Measurements from ENCODE around the gene RCAN2.

RCAN2 gene

DNA sequence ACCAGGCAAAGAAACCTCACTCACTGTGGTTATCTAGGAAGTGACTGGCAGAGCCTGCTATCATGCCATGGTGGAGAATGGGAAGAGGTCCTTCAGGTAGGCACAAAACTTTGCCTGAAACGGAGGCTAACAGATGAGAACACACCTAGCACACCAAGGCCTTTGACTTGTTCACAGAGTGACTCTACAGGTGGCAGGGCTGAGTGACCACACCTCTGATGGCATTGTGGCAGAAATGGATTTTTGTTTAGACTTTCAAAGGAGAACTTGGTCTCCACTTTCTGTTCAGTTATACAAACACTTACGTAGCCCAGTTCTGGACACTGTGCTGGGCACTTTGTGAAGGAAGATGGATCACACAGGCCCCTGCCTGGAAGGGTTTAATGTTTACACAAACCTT lies 204.2 kb downstream of the RCAN2 start:
- Histone ChIP-seq H3K4me3 (no peak overlapping the region), H3K27me3 (ENCODE audit: low read depth) (no peaks in the 10 kb centered on the region), H3K36me3 (replicated peaks) (no peaks in the 10 kb centered on the region), H3K4me1 (no peaks in the 10 kb centered on the region), H3K9me3 (no peaks in the 10 kb centered on the region)
- no peak for DNase-seq (ENCODE audit: low spot score in 2 of 2)
- in situ Hi-C loops (cut with MboI; ENCODE audit: low sequenced_read_pairs): no loop called here

DNA sequence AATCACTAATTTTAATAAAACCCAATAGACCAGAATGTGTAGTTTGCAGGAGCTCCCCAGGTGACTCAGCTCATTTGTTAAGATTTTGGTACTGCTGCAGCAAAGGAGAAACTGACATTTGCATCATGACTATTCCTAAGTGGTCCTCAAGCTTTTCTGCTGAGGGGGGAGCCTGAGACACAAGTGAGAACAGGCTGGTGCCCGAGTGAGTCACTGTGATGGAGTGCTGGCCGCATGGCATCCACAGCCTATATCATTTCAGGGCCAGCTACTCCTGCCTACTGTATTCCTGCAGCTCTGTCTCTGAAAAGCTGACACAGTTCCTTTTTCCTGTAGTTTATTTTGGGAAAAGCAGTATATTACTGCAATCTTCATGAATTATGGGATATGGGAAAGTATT lies 206.8 kb downstream of the RCAN2 start:
- no peaks in the 10 kb centered on the region for H3K4me1 ChIP-seq
- H3K36me3 ChIP-seq (replicated peaks): no peaks in the 10 kb centered on the region
- H3K9me3 ChIP-seq: no peaks in the 10 kb centered on the region
- no peak for DNase-seq (ENCODE audit: low spot score in 2 of 2)
- no peak overlapping the region for H3K4me3 ChIP-seq
- no peaks in the 10 kb centered on the region for H3K27me3 ChIP-seq (ENCODE audit: low read depth)
- in situ Hi-C loops (cut with MboI; ENCODE audit: low sequenced_read_pairs): no loop called here

DNA sequence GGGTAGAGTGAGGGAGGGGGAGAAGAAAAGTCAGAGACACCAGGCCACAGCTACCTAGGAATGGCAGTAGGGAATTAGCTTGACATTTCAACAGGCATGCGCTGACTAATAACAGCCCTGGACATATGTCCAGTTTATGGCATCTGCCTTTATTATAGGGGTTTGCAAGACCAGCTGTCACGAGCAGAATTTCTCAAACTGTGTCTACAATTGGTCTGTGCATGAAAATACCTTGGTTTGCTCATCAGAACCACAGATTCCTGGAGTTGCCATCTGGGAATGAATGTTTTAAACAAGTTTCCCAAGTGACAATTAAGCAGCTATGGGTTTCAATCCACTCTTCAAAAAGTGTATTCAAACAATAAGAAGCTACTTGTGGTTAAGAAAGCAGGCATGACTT lies 210.1 kb downstream of the RCAN2 start:
- Histone ChIP-seq H3K9me3 (no peaks in the 10 kb centered on the region), H3K36me3 (replicated peaks) (no peaks in the 10 kb centered on the region), H3K4me3 (no peak overlapping the region), H3K27me3 (ENCODE audit: low read depth) (no peaks in the 10 kb centered on the region), H3K4me1 (no peaks in the 10 kb centered on the region)
- in situ Hi-C loops (cut with MboI; ENCODE audit: low sequenced_read_pairs): no loop called here
- DNase-seq (ENCODE audit: low spot score in 2 of 2): no peak

DNA sequence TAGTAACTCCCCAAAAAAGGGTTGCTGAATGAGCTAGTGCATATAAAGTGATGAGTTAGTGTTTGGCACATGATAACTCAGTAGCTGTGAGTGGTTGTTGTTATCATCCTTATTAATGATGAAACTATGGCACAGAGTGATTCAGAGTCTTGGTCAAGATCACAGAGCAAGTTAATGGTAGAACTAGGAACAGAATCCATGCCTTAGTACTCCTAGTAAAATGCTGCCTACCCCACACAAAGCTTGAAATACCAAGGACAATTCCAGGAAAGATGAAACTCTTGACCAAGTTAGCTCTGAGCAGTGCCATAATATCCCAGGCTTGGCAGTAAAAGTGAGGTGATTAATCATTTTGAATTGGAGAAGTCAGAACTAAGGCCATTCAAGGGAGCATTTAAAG lies 211.4 kb downstream of the RCAN2 start:
- H3K27me3 ChIP-seq (ENCODE audit: low read depth): no peaks in the 10 kb centered on the region
- no peak overlapping the region for H3K4me3 ChIP-seq
- in situ Hi-C loops (cut with MboI; ENCODE audit: low sequenced_read_pairs): no loop called here
- H3K4me1 ChIP-seq: no peaks in the 10 kb centered on the region
- H3K36me3 ChIP-seq (replicated peaks): no peaks in the 10 kb centered on the region
- no peaks in the 10 kb centered on the region for H3K9me3 ChIP-seq
- DNase-seq (ENCODE audit: low spot score in 2 of 2): no peak

DNA sequence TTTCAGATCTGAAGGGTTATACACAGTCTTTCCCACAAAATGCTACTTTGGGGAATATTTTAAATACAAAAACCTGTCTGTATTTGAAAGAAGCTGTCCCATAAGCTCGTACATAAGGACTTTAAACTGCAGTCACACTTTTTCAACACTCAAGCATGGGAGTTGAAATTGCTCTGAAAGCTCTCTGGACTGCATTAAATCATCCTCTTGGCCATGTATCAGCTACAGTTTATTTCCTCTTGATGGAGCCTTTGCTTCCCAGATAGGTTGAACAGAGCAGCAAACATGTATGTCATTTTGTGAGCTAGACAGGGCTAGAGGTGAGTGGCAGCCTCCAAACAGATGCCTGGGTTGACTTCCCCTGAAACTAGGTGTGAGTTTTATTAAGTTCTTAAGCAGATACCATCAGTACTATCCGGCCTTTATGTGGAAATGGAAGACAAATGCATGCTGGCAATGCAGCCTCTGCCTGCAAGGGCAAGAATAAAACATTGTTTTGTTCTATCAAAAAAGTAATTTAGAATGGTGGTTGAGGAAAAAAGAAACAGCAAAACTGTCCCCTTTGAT lies 214.6 kb downstream of the RCAN2 start:
- Histone ChIP-seq H3K36me3 (replicated peaks) (no peaks in the 10 kb centered on the region), H3K27me3 (ENCODE audit: low read depth) (no peaks in the 10 kb centered on the region), H3K9me3 (no peaks in the 10 kb centered on the region), H3K4me1 (no peaks in the 10 kb centered on the region), H3K4me3 (no peak overlapping the region)
- no peak for DNase-seq (ENCODE audit: low spot score in 2 of 2)
- in situ Hi-C loops (cut with MboI; ENCODE audit: low sequenced_read_pairs): no loop called here

DNA sequence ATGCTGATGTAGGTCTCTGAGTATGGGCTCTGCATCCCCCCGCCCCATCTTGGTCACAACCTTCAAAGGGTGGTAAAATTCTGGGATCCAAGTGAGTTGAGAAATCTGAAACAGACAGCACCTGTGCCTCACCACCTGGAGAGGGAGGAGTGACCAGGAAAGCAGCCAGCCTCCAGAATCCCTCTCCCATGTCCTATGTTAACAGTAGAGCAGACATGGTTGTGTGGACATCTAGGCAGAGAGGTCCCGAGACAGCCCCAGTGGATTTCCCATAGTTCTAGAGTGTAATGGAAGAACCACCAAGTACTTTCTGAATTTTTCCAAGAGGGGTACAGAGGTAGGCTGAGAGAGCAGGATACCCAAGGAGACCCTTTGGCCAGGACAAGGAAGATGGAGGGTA lies 216.7 kb downstream of the RCAN2 start:
- H3K4me3 ChIP-seq: no peak overlapping the region
- no peak for DNase-seq (ENCODE audit: low spot score in 2 of 2)
- no peaks in the 10 kb centered on the region for H3K9me3 ChIP-seq
- no peaks in the 10 kb centered on the region for H3K27me3 ChIP-seq (ENCODE audit: low read depth)
- in situ Hi-C loops (cut with MboI; ENCODE audit: low sequenced_read_pairs): no loop called here
- no peaks in the 10 kb centered on the region for H3K36me3 ChIP-seq (replicated peaks)
- no peaks in the 10 kb centered on the region for H3K4me1 ChIP-seq

DNA sequence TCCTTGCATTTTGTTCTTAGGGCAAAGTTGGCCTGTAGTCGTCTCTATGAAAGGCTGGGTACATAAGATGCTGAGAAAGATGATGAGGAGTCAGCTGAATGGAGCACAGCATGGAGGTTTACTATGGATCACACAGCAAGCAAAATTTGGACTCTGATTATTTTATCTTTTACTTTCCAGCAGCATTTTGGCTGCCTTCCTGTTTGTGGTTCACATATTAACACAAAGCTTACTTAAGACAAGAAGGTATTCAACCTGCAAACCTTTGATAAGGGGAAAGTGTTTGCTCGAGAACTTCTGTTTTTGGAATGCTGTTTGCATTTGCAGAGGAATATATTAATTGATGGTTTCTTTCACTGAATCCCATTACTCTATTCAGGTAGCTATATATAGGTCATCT lies 217.3 kb downstream of the RCAN2 start:
- DNase-seq (ENCODE audit: low spot score in 2 of 2): no peak

DNA sequence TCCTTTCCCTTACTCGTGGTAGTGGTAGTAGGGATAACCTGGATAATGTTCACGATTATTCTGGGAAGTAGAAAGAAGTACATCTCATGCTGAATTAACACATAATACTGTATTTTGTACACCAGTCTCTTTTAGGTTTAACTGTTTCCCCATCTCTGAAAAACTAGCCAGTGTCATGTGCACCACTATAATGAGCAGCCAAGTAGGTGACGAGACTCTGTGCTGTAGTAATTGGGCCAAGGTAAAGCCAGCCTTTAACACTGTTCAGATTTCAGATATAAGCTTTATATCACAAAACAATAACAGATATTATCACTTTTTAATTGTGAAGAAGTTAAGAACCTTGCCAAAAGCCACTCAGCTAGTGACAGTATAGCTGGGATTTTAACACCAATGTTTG lies 219.5 kb downstream of the RCAN2 start:
- no peak overlapping the region for H3K4me3 ChIP-seq
- no peaks in the 10 kb centered on the region for H3K27me3 ChIP-seq (ENCODE audit: low read depth)
- H3K9me3 ChIP-seq: no peaks in the 10 kb centered on the region
- H3K4me1 ChIP-seq: no peaks in the 10 kb centered on the region
- in situ Hi-C loops (cut with MboI; ENCODE audit: low sequenced_read_pairs): no loop called here
- no peaks in the 10 kb centered on the region for H3K36me3 ChIP-seq (replicated peaks)
- no peak for DNase-seq (ENCODE audit: low spot score in 2 of 2)

More for the DNA sequence above, 217.3 kb downstream of the RCAN2 start:
- Histone ChIP-seq H3K9me3 (no peaks in the 10 kb centered on the region), H3K27me3 (ENCODE audit: low read depth) (no peaks in the 10 kb centered on the region), H3K4me3 (no peak overlapping the region), H3K4me1 (no peaks in the 10 kb centered on the region), H3K36me3 (replicated peaks) (no peaks in the 10 kb centered on the region)
- in situ Hi-C loops (cut with MboI; ENCODE audit: low sequenced_read_pairs): no loop called here

DNA sequence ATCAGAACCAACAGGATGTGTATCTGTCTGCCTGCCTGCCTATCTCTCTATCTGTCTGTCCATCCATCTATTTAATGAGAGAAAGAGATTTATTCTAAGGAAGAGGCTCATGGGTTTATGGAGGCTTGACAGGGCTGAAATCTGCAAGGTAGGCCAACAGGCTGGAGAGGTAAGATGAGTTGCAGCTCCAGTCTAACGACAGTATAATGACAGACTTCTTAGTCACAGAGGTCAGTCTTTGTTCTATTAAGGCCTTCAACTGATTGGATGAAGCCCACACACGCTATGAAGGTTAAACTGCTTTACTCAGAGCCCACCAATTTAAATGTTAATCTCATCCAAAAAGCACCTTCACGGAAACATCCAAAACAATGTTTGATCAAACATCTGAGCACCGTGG lies 220.1 kb downstream of the RCAN2 start:
- no peaks in the 10 kb centered on the region for H3K9me3 ChIP-seq
- DNase-seq (ENCODE audit: low spot score in 2 of 2): no peak
- no peaks in the 10 kb centered on the region for H3K36me3 ChIP-seq (replicated peaks)
- no peaks in the 10 kb centered on the region for H3K27me3 ChIP-seq (ENCODE audit: low read depth)
- in situ Hi-C loops (cut with MboI; ENCODE audit: low sequenced_read_pairs): no loop called here
- no peaks in the 10 kb centered on the region for H3K4me1 ChIP-seq
- no peak overlapping the region for H3K4me3 ChIP-seq

DNA sequence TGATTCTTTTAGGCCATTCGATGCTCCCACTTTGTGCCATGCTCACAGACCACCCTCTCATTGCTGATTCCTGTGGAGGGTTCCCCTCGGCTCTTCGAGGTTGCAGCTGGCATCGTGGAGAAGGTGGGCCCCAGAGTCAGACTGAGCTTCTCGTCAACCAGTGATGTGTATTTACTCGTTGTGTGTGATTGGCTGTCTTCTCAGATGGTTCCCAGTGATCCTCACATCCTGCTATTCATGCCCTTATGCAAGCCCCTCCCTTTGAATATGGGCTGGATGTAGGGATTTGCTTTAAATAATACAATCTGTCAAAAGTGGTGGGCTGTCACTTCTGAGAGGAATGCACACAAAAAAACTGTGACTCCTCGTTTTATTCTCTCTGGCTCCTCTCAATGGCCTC lies 220.9 kb downstream of the RCAN2 start:
- DNase-seq (ENCODE audit: low spot score in 2 of 2): no peak
- in situ Hi-C loops (cut with MboI; ENCODE audit: low sequenced_read_pairs): no loop called here
- Histone ChIP-seq H3K27me3 (ENCODE audit: low read depth) (no peaks in the 10 kb centered on the region), H3K36me3 (replicated peaks) (no peaks in the 10 kb centered on the region), H3K4me3 (no peak overlapping the region), H3K9me3 (no peaks in the 10 kb centered on the region), H3K4me1 (no peaks in the 10 kb centered on the region)

DNA sequence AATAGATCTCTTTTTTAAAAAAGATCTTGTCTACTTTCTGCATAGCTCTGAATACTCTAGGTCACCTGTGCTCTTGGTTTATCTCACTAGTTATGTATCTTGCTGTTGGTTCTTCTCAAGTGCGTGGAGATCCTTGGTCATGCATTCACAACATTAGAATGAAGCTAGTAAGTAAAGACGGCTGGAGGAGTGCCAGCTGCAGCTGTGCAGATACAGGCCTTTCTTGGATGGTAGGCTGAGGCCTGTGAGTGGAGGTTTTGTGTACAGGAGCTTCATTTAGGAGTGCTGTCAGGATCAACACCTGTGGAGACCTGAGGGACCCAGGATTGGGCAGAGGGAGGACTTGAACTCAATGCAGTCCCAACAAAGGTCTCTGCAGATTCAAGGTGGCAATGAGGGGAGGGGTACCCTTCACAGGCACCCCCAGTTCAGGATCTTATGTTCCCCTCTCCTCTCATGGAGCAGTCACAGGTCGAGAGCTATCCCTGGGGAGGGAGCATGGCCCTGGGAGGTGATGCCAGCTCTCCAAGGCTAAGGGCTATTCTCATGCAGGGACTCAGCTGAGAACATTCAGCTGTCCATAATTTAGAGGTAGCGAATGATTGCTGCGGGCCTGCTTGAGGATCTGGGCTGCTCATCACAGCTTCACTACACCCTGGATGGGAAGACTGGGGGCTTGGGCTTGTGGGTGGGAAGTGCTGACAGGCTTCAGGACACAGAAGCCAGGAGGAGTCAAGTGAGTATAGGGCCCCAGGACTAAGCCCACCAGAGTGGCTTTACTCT lies 221.6 kb downstream of the RCAN2 start:
- Histone ChIP-seq H3K9me3 (no peaks in the 10 kb centered on the region), H3K27me3 (ENCODE audit: low read depth) (no peaks in the 10 kb centered on the region), H3K36me3 (replicated peaks) (no peaks in the 10 kb centered on the region), H3K4me1 (no peaks in the 10 kb centered on the region), H3K4me3 (no peak overlapping the region)
- DNase-seq (ENCODE audit: low spot score in 2 of 2): no peak
- in situ Hi-C loops (cut with MboI; ENCODE audit: low sequenced_read_pairs): no loop called here

DNA sequence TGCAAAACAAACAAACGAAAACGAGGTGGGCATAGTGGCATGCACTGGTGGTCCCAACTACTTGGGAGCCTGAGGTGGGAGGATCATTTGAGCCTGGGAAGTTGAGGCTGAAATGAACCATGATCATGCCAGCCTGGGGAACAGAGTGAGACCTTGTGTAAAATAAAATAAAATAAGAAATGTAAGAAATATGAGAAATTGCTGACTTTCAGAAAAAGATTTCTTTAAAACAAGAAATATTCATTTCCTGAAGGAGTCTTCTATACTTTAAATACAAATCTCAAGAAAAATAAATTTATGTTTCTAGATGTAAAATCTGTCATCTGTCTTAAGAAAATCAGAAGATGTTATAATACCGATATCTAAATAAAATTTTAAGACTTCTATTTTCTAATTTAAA lies 223.7 kb downstream of the RCAN2 start:
- Histone ChIP-seq H3K4me3 (no peak overlapping the region), H3K4me1 (no peaks in the 10 kb centered on the region)
- in situ Hi-C loops (cut with MboI; ENCODE audit: low sequenced_read_pairs): no loop called here

DNA sequence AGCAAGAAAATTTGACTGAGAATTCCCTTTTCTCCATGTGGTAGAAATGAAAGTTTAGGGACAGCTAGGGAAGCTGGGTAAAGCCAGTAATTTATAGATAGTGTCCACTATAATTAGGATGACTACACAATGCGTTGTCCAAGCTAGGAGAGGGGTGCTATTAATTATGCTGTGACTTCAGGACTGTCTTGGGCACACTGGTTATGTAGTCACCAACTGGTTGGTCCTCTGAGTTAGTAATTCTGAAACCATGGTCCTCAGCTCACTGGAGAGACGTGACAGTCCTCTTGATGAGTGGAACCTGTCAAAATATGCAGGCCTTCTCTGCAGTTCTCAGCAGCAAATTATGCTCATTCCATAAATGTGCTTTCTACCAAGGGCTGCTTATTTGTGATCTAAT lies 225.9 kb downstream of the RCAN2 start:
- Histone ChIP-seq H3K9me3 (no peaks in the 10 kb centered on the region), H3K4me3 (no peak overlapping the region), H3K36me3 (replicated peaks) (no peaks in the 10 kb centered on the region), H3K4me1 (no peaks in the 10 kb centered on the region), H3K27me3 (ENCODE audit: low read depth) (no peaks in the 10 kb centered on the region)
- DNase-seq (ENCODE audit: low spot score in 2 of 2): no peak
- in situ Hi-C loops (cut with MboI; ENCODE audit: low sequenced_read_pairs): no loop called here

More for the DNA sequence above, 223.7 kb downstream of the RCAN2 start:
- DNase-seq (ENCODE audit: low spot score in 2 of 2): no peak
- Histone ChIP-seq H3K36me3 (replicated peaks) (no peaks in the 10 kb centered on the region), H3K27me3 (ENCODE audit: low read depth) (no peaks in the 10 kb centered on the region), H3K9me3 (no peaks in the 10 kb centered on the region)

DNA sequence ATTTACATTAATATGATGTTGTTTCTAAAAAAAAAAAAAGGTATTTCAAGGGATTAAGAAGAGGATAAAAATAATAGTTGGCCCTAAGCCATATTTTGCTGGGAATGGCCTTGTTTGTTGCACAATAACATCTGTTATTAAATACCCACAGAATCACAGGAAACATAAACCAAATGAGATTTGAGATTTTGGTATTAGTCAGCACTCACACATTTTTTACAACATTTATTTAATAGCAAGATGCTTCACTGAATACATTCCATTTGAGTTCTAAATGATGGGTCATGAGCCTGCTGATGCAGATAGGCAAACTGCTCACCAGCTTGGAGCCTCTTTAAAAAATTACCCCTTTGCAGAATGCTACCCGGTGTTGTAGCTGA lies 227.6 kb downstream of the RCAN2 start:
- in situ Hi-C loops (cut with MboI; ENCODE audit: low sequenced_read_pairs): no loop called here
- H3K27me3 ChIP-seq (ENCODE audit: low read depth): no peaks in the 10 kb centered on the region
- no peak for DNase-seq (ENCODE audit: low spot score in 2 of 2)

More for the DNA sequence above, 227.6 kb downstream of the RCAN2 start:
- Histone ChIP-seq H3K4me3 (no peak overlapping the region), H3K36me3 (replicated peaks) (no peaks in the 10 kb centered on the region), H3K4me1 (no peaks in the 10 kb centered on the region), H3K9me3 (no peaks in the 10 kb centered on the region)
